ENCODE results near the gene NHSL1.

Gene NHSL1

DNA sequence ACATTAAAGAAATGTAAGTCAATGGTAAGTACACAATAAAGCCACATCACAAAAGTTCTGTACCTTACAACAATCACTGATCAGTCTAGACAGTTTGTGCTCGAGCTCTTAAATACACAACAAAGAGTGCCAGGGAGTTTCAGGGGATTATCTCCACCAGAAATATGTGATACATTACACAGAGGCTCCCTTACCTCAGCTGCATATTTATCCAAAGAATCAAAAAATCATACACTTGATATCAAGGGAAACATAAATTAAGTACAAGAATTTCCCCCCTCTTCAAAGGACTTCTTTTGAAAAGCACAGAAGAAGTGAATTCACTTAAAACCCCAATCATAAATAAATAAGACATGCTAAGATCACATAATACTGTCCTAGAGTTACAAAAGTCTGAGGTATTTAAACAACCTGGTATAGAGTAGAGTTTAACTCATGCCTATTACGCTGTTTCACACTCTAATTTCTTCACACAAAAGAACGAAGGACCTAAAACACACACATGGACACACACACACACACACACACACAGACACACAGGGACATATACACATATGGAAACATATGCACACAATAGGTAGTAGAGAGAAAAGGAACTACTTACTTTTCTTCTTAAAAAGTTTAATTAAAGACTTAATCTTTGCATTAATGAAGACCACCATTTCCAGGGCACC is 528 bp downstream of the NHSL1 start:
- H4K20me1 ChIP-seq (ENCODE audit: insufficient read depth, low read length): no peaks in the 10 kb centered on the region
- no peak overlapping the region for H3K9ac ChIP-seq (ENCODE audit: low read depth, low read length)
- TF ChIP-seq, protein P1, sequence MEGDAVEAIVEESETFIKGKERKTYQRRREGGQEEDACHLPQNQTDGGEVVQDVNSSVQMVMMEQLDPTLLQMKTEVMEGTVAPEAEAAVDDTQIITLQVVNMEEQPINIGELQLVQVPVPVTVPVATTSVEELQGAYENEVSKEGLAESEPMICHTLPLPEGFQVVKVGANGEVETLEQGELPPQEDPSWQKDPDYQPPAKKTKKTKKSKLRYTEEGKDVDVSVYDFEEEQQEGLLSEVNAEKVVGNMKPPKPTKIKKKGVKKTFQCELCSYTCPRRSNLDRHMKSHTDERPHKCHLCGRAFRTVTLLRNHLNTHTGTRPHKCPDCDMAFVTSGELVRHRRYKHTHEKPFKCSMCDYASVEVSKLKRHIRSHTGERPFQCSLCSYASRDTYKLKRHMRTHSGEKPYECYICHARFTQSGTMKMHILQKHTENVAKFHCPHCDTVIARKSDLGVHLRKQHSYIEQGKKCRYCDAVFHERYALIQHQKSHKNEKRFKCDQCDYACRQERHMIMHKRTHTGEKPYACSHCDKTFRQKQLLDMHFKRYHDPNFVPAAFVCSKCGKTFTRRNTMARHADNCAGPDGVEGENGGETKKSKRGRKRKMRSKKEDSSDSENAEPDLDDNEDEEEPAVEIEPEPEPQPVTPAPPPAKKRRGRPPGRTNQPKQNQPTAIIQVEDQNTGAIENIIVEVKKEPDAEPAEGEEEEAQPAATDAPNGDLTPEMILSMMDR (IDR thresholded peaks at IDR 0.05; ENCODE audit: borderline replicate concordance, extremely low read depth, low read length, poor library complexity, severe bottlenecking): no peak
- TF ChIP-seq EZH2 (IDR thresholded peaks at IDR 0.05; ENCODE audit: borderline replicate concordance, low read depth, low read length, severe bottlenecking): no peak
- no peaks in the 10 kb centered on the region for H3K79me2 ChIP-seq (ENCODE audit: insufficient read depth, low read length)
- no peak for DNase-seq
- no peak overlapping the region for H3K4me2 ChIP-seq (ENCODE audit: insufficient read depth, low read length)
- no peak overlapping the region for H3K4me3 ChIP-seq (ENCODE audit: low read depth in 1 of 2, low read length in 2 of 2)
- no peaks in the 10 kb centered on the region for H3K36me3 ChIP-seq (ENCODE audit: insufficient read depth, low read length)
- no peaks in the 10 kb centered on the region for H3K4me1 ChIP-seq (ENCODE audit: insufficient read depth, low read length)
- H3K27ac ChIP-seq (ENCODE audit: low read length): no peak overlapping the region
- peaks cover 8% of the 10 kb centered on the region for H3K27me3 ChIP-seq (ENCODE audit: insufficient read depth, low read length, poor library complexity)
- H2AFZ ChIP-seq (ENCODE audit: low read depth, low read length): no peak overlapping the region
- ATAC-seq (ENCODE audit: insufficient read depth, low read depth): no peak
- no peaks in the 10 kb centered on the region for H3K9me3 ChIP-seq (ENCODE audit: insufficient read depth, low read length, severe bottlenecking)

DNA sequence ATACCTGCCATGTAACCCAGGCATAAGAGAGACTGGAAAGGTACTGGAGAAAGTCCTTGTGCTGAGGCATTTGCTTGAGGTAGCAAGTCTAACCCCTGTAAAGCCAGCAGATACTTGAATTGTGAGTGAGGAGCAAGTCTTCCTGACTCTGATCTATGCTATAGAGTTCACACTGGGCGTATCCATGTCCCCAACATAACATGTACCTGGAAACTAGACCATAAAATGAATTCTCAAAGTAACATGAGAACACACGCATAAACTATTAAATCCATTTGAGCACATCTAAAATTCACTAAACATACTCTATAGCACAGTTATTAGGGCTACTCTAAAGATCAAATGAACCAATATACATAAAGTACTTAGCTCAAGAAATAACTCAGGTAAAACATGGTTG is 2.0 kb downstream of the NHSL1 start:
- no peak overlapping the region for H2AFZ ChIP-seq (ENCODE audit: low read depth, low read length)
- no peaks in the 10 kb centered on the region for H3K9me3 ChIP-seq (ENCODE audit: insufficient read depth, low read length, severe bottlenecking)
- no peak overlapping the region for H3K27ac ChIP-seq (ENCODE audit: low read length)
- H3K36me3 ChIP-seq (ENCODE audit: insufficient read depth, low read length): no peaks in the 10 kb centered on the region
- no peak for TF ChIP-seq EZH2 (IDR thresholded peaks at IDR 0.05; ENCODE audit: borderline replicate concordance, low read depth, low read length, severe bottlenecking)
- TF ChIP-seq, protein P1 (IDR thresholded peaks at IDR 0.05; ENCODE audit: borderline replicate concordance, extremely low read depth, low read length, poor library complexity, severe bottlenecking): no peak
- H3K4me2 ChIP-seq (ENCODE audit: insufficient read depth, low read length): no peak overlapping the region
- no peaks in the 10 kb centered on the region for H3K79me2 ChIP-seq (ENCODE audit: insufficient read depth, low read length)
- H3K4me3 ChIP-seq (ENCODE audit: low read depth in 1 of 2, low read length in 2 of 2): no peak overlapping the region
- DNase-seq: no peak
- H3K4me1 ChIP-seq (ENCODE audit: insufficient read depth, low read length): no peaks in the 10 kb centered on the region
- H3K27me3 ChIP-seq (ENCODE audit: insufficient read depth, low read length, poor library complexity): peaks cover 8% of the 10 kb centered on the region
- no peak overlapping the region for H3K9ac ChIP-seq (ENCODE audit: low read depth, low read length)
- H4K20me1 ChIP-seq (ENCODE audit: insufficient read depth, low read length): no peaks in the 10 kb centered on the region
- no peak for ATAC-seq (ENCODE audit: insufficient read depth, low read depth)

DNA sequence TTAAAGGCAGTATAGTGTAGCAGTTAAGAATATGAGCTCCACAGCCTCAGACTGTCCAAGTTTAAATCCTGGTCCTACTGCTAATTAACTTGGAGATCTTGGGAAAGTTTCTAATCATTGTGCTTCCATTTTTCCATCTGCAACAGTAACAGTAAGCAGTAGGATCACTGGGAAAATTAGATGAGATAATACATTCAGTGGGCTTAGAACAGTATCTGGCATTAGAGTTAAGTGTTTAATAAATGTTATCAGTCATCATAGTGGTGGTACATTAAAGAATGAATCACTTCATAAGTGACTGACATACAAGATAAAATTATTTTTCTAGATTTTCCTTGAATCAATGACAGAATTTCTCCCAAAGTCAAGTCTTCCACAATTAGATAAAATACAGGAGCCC is 5.0 kb downstream of the NHSL1 start:
- Histone ChIP-seq H3K9ac (ENCODE audit: low read depth, low read length) (no peak overlapping the region), H3K27ac (ENCODE audit: low read length) (no peak overlapping the region), H3K4me3 (ENCODE audit: low read depth in 1 of 2, low read length in 2 of 2) (no peak overlapping the region), H3K36me3 (ENCODE audit: insufficient read depth, low read length) (no peaks in the 10 kb centered on the region), H2AFZ (ENCODE audit: low read depth, low read length) (no peak overlapping the region), H4K20me1 (ENCODE audit: insufficient read depth, low read length) (no peaks in the 10 kb centered on the region), H3K27me3 (ENCODE audit: insufficient read depth, low read length, poor library complexity) (peaks cover 8% of the 10 kb centered on the region), H3K4me1 (ENCODE audit: insufficient read depth, low read length) (no peaks in the 10 kb centered on the region), H3K9me3 (ENCODE audit: insufficient read depth, low read length, severe bottlenecking) (no peaks in the 10 kb centered on the region), H3K4me2 (ENCODE audit: insufficient read depth, low read length) (no peak overlapping the region), H3K79me2 (ENCODE audit: insufficient read depth, low read length) (no peaks in the 10 kb centered on the region)
- DNase-seq (no peak), ATAC-seq (ENCODE audit: insufficient read depth, low read depth) (no peak)
- TF ChIP-seq, protein P1 (IDR thresholded peaks at IDR 0.05; ENCODE audit: borderline replicate concordance, extremely low read depth, low read length, poor library complexity, severe bottlenecking): no peak
- TF ChIP-seq EZH2 (IDR thresholded peaks at IDR 0.05; ENCODE audit: borderline replicate concordance, low read depth, low read length, severe bottlenecking): no peak
